Prostate gland (tissue), 2 donors: ENCODE results near the gene FOLR2. TPM values are rescaled to one million over a fixed set of nuclear protein-coding genes. Genes with fewer than 3 reads are reported as not detected.

Source experiments
- DNase-seq: peaks from one replicate; pipeline ENCODE4 v3.0.0-alpha.2; 2019; ENCODE audit warnings: low spot score
- H3K27ac ChIP-seq, 2 donors: fragments of 200-600 bp; sonication (generic); 2 replicates each; pipeline ENCODE4 v1.5.1; 2017 to 2019
- H3K27me3 ChIP-seq: fragments of 200-600 bp; sonication (generic); replicated peaks from 2 replicates; pipeline ENCODE4 v1.5.1; 2019; ENCODE audit not compliant: insufficient read depth
- H3K36me3 ChIP-seq, 2 donors: fragments of 200-600 bp; sonication (generic); 1 replicate in 1 of 2; 2 replicates in 1 of 2; pipeline versions ENCODE4 v1.5.1 to v1.8.1; 2017 to 2019
- H3K4me1 ChIP-seq: fragments of 200-600 bp; sonication (generic); replicated peaks from 2 replicates; pipeline ENCODE4 v1.5.1; 2019
- H3K4me3 ChIP-seq, 2 donors: fragments of 200-600 bp; sonication (generic); 2 replicates each; pipeline ENCODE4 v1.5.1; 2017 to 2019
- H3K9me3 ChIP-seq: fragments of 200-600 bp; sonication (generic); 2 replicates; pipeline ENCODE4 v1.5.1; 2017
- CTCF ChIP-seq, 4 experiments: fragments of 200-600 bp in 2 of 4; fragments of 450-650 bp in 2 of 4; sonication (generic) in 2 of 4; IDR thresholded peaks; 1 replicate in 3 of 4; 2 replicates in 1 of 4; pipeline ENCODE4 v1.5.1; 2016 to 2019; ENCODE audit warnings: antibody characterized with exemption in 4 of 4, mild to moderate bottlenecking in 2 of 4, moderate library complexity in 2 of 4
- POLR2A ChIP-seq: fragments of 450-650 bp; IDR thresholded peaks from one replicate; pipeline ENCODE4 v1.6.1; 2016; ENCODE audit warnings: antibody characterized with exemption, mild to moderate bottlenecking
- POLR2AphosphoS5 ChIP-seq: sonication (generic); formaldehyde crosslinking; IDR thresholded peaks from one replicate; pipeline ENCODE4 v1.6.1; 2017; ENCODE audit warnings: antibody characterized with exemption
- WGBS: methylation state at CpG from one replicate; pipeline ENCODE4 v1.1.5; 2018; 5-methylcytosine and 5-hydroxymethylcytosine counted together
- intact Hi-C: fragments of 100-400 bp; cut with DNase I; formaldehyde crosslinking; loops from one replicate; pipeline ENCODE4 v1.14.2; 2022
- total RNA-seq, 2 donors: library from RNA; depleted of rRNA; stranded (reverse); fragments of >200 nt; gene quantifications; one replicate each; pipeline ENCODE4 v1.1.0, GENCODE V29; 2016

The FOLR2 gene
- total RNA-seq, 2 donors from 2014 or later = 0.87 to 23.9 TPM

GRCh38 chr11:72208281-72208680 is 8.3 kb upstream of the FOLR2 start:
- H3K4me3 ChIP-seq = no peak overlapping the region
- DNase-seq = no peak
- no peaks in the 10 kb centered on the region for H3K36me3 ChIP-seq
- TF ChIP-seq POLR2A (no peak), POLR2AphosphoS5 (peak; percentile 33), CTCF (IDR thresholded peaks at IDR 0.05) (no peak)
- H3K4me1 ChIP-seq = no peaks in the 10 kb centered on the region
- H3K27ac ChIP-seq = no peak overlapping the region
- intact Hi-C loops = no loop called here
- 51% methylated on average over 3 of the region's 3 CpGs for WGBS
- no peaks in the 10 kb centered on the region for H3K9me3 ChIP-seq
- H3K27me3 ChIP-seq = no peaks in the 10 kb centered on the region

GRCh38 chr11:72209101-72209500 is 7.5 kb upstream of the FOLR2 start:
- intact Hi-C loops = no loop called here
- DNase-seq = no peak
- no peaks in the 10 kb centered on the region for H3K36me3 ChIP-seq
- 80% methylated on average over 4 of the region's 4 CpGs for WGBS
- H3K4me3 ChIP-seq = no peak overlapping the region
- H3K27ac ChIP-seq = no peak overlapping the region
- H3K27me3 ChIP-seq = no peaks in the 10 kb centered on the region
- TF ChIP-seq POLR2AphosphoS5 = no peak
- TF ChIP-seq CTCF (IDR thresholded peaks at IDR 0.05) = no peak
- no peak for TF ChIP-seq POLR2A
- no peaks in the 10 kb centered on the region for H3K4me1 ChIP-seq
- H3K9me3 ChIP-seq = no peaks in the 10 kb centered on the region

- WGBS = 26% methylated on average over 2 of the region's 2 CpGs
- no peaks in the 10 kb centered on the region for H3K9me3 ChIP-seq
- no peaks in the 10 kb centered on the region for H3K4me1 ChIP-seq
- no peaks in the 10 kb centered on the region for H3K36me3 ChIP-seq
- TF ChIP-seq POLR2AphosphoS5 (no peak), CTCF (IDR thresholded peaks at IDR 0.05) (no peak), POLR2A (no peak)
- no peak overlapping the region for H3K27ac ChIP-seq
- DNase-seq = no peak
- intact Hi-C loops = no loop called here
- H3K4me3 ChIP-seq = no peak overlapping the region
- H3K27me3 ChIP-seq = no peaks in the 10 kb centered on the region
Measured at GRCh38 chr11:72217841-72218240, 1.2 kb downstream of the FOLR2 start.

- Histone ChIP-seq H3K36me3 (no peaks in the 10 kb centered on the region), H3K27ac (no peak overlapping the region), H3K4me3 (no peak overlapping the region), H3K27me3 (no peaks in the 10 kb centered on the region), H3K9me3 (no peaks in the 10 kb centered on the region), H3K4me1 (no peaks in the 10 kb centered on the region)
- intact Hi-C loops = no loop called here
- DNase-seq = no peak
- no peak for TF ChIP-seq POLR2A
- TF ChIP-seq CTCF (IDR thresholded peaks at IDR 0.05) = no peak
- TF ChIP-seq POLR2AphosphoS5 = no peak
- WGBS = 86% methylated on average over 5 of the region's 5 CpGs
Measured at GRCh38 chr11:72218251-72218745, 1.7 kb downstream of the FOLR2 start.

GRCh38 chr11:72220696-72221363 is 4.2 kb downstream of the FOLR2 start:
- TF ChIP-seq POLR2AphosphoS5 (no peak), CTCF (IDR thresholded peaks at IDR 0.05) (no peak), POLR2A (no peak)
- Histone ChIP-seq H3K9me3 (no peaks in the 10 kb centered on the region), H3K27ac (no peak overlapping the region), H3K27me3 (no peaks in the 10 kb centered on the region), H3K4me1 (peaks cover 7% of the 10 kb centered on the region), H3K36me3 (no peaks in the 10 kb centered on the region), H3K4me3 (no peak overlapping the region)
- no peak for DNase-seq
- intact Hi-C loops = loop anchor here (10.0 kb wide), 1 partner anchor 186 kb away; no protein-coding TSS in a partner anchor
- 85% methylated on average over 10 of the region's 10 CpGs for WGBS
